Uterus (tissue), 2 donors: ENCODE measurements around the gene BIN2.

Experiments
- POLR2A ChIP-seq, 2 donors: fragments of 450-650 bp; IDR thresholded peaks; one replicate each; pipeline ENCODE4 v1.6.1; 2016; ENCODE audit warnings: antibody characterized with exemption in 2 of 2, mild to moderate bottlenecking in 1 of 2, moderate library complexity in 1 of 2
- TF ChIP-seq, protein P1 (sequence below), 4 experiments: fragments of 200-600 bp in 2 of 4; fragments of 450-650 bp in 2 of 4; sonication (generic) in 2 of 4; IDR thresholded peaks; one replicate each; pipeline ENCODE4 v1.5.1; 2016 to 2019; ENCODE audit warnings: antibody characterized with exemption in 4 of 4, mild to moderate bottlenecking in 2 of 4, moderate library complexity in 1 of 4

DNA sequence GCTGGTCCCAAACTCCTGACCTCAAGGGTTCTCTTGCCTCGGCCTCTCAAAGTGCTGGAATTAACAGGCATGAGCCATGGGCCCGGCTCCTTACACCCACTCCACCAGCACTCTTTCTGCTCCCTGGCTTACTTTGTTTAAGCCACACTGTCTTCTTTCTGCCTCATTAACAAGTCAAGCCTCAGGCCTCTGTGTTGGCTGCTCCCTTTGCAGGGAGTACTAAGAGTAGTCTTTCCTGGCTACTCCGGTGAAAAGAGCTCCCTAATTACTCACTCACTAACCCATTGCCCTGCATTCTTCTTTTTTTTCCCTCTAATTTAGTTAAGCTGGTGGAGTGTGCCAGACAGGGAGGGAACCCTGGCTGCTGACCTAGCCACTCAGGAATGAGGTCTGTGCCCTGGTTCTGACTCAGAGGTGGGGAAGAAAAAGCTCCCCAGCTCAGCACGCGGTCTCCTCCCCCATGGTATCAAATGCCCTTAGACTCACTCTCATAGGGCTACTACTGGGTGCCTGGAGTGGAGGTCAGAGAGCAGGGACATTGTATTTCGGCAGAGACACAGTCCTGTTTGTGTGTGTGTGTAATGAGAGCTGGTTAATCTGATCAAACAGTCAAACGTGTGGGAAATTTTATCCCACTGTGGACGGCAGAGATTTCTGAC lies 47.5 kb upstream of the BIN2 start:
- TF ChIP-seq, protein P1, sequence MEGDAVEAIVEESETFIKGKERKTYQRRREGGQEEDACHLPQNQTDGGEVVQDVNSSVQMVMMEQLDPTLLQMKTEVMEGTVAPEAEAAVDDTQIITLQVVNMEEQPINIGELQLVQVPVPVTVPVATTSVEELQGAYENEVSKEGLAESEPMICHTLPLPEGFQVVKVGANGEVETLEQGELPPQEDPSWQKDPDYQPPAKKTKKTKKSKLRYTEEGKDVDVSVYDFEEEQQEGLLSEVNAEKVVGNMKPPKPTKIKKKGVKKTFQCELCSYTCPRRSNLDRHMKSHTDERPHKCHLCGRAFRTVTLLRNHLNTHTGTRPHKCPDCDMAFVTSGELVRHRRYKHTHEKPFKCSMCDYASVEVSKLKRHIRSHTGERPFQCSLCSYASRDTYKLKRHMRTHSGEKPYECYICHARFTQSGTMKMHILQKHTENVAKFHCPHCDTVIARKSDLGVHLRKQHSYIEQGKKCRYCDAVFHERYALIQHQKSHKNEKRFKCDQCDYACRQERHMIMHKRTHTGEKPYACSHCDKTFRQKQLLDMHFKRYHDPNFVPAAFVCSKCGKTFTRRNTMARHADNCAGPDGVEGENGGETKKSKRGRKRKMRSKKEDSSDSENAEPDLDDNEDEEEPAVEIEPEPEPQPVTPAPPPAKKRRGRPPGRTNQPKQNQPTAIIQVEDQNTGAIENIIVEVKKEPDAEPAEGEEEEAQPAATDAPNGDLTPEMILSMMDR (IDR thresholded peaks at IDR 0.05), result no peak
- TF ChIP-seq POLR2A (IDR thresholded peaks at IDR 0.05), result no peak
